ENCODE data around the gene OTOF. TPM values are rescaled to one million over a fixed set of nuclear protein-coding genes. Genes with fewer than 3 reads are reported as not detected.

The OTOF gene
- total RNA-seq, 1 experiment from 2014 or later = not detected

- no peaks in the 10 kb centered on the region for H4K20me1 ChIP-seq (ENCODE audit: insufficient read depth)
- no peaks in the 10 kb centered on the region for H3K9me2 ChIP-seq (ENCODE audit: insufficient read depth)
- ChIA-PET POLR2A (ENCODE audit: unreplicated experiment) (interaction anchor here (0.7 kb wide), 1 partner anchor 121 kb away, joined by 4 read pairs; no protein-coding TSS in a partner anchor), CTCF (interaction anchor here (0.6 to 1.2 kb wide), 2 partner anchors 10 to 111 kb away, joined by 3 to 7 read pairs; no protein-coding TSS in a partner anchor)
- no peak for DNase-seq
- peaks cover 18% of the 10 kb centered on the region for H3K9me3 ChIP-seq (ENCODE audit: insufficient read depth, low read depth)
- H3K36me3 ChIP-seq (ENCODE audit: low read depth) = no peaks in the 10 kb centered on the region
- intact Hi-C loops (cut with micrococcal nuclease; ENCODE audit: unreplicated experiment) = loop anchor here (5.0 to 10.0 kb wide), 2 partner anchors 122 to 224 kb away; partner anchors contain the start of genes ADGRF3, HADHA, HADHB and SELENOI
- peaks cover 3% of the 10 kb centered on the region; the same call in 1 of the 2 replicates for H3F3A ChIP-seq (ENCODE audit: insufficient read depth, low read depth)
- no peaks in the 10 kb centered on the region for H3K79me2 ChIP-seq (ENCODE audit: low read depth)
- no peak overlapping the region for H3K27ac ChIP-seq
- no peaks in the 10 kb centered on the region for H3K27me3 ChIP-seq (ENCODE audit: insufficient read depth, low read depth)
- no peak overlapping the region for H2AFZ ChIP-seq
- H3K4me1 ChIP-seq (replicated peaks; ENCODE audit: insufficient read depth) = peaks cover 13% of the 10 kb centered on the region; the same call in 1 of the 2 replicates
- BruUV-seq (replicated peaks) = no TSS peak
- TF ChIP-seq CTCF (conservative IDR thresholded peaks at IDR 0.05) = no peak
- TF ChIP-seq EZH2 (IDR thresholded peaks at IDR 0.05; ENCODE audit: low read depth) = no peak
- no peak overlapping the region for H3K4me2 ChIP-seq
- no peak overlapping the region for H3K4me3 ChIP-seq
These were observed 11.1 kb downstream of the OTOF start for GRCh38 chr2:26466662-26467310.

- intact Hi-C loops (cut with micrococcal nuclease; ENCODE audit: unreplicated experiment) = loop anchor here (5.0 to 10.0 kb wide), 2 partner anchors 121 to 224 kb away; partner anchors contain the start of genes ADGRF3, HADHA, HADHB and SELENOI
- Histone ChIP-seq H4K20me1 (ENCODE audit: insufficient read depth) (no peaks in the 10 kb centered on the region), H3K27ac (no peak overlapping the region), H3K4me1 (replicated peaks; ENCODE audit: insufficient read depth) (peaks cover 13% of the 10 kb centered on the region; the same call in 1 of the 2 replicates), H3K4me2 (no peak overlapping the region), H3F3A (ENCODE audit: insufficient read depth, low read depth) (no peaks in the 10 kb centered on the region), H3K27me3 (ENCODE audit: insufficient read depth, low read depth) (no peaks in the 10 kb centered on the region), H3K4me3 (no peak overlapping the region), H2AFZ (no peak overlapping the region), H3K9me2 (ENCODE audit: insufficient read depth) (no peaks in the 10 kb centered on the region), H3K79me2 (ENCODE audit: low read depth) (no peaks in the 10 kb centered on the region), H3K9me3 (ENCODE audit: insufficient read depth, low read depth) (peaks cover 18% of the 10 kb centered on the region), H3K36me3 (ENCODE audit: low read depth) (no peaks in the 10 kb centered on the region)
- ChIA-PET POLR2A (ENCODE audit: unreplicated experiment) (no interaction called here), CTCF (no interaction called here)
- BruUV-seq (replicated peaks) = no TSS peak
- TF ChIP-seq CTCF (conservative IDR thresholded peaks at IDR 0.05) = no peak
- no peak for TF ChIP-seq EZH2 (IDR thresholded peaks at IDR 0.05; ENCODE audit: low read depth)
- DNase-seq = no peak
These were observed 11.9 kb downstream of the OTOF start for GRCh38 chr2:26465981-26466471.

- H3F3A ChIP-seq (ENCODE audit: insufficient read depth, low read depth) = no peaks in the 10 kb centered on the region
- BruUV-seq (replicated peaks) = no TSS peak
- H2AFZ ChIP-seq = no peak overlapping the region
- ChIA-PET POLR2A (ENCODE audit: unreplicated experiment) (no interaction called here), CTCF (no interaction called here)
- H3K27me3 ChIP-seq (ENCODE audit: insufficient read depth, low read depth) = no peaks in the 10 kb centered on the region
- no peaks in the 10 kb centered on the region for H4K20me1 ChIP-seq (ENCODE audit: insufficient read depth)
- intact Hi-C loops (cut with micrococcal nuclease; ENCODE audit: unreplicated experiment) = loop anchor here (5.0 to 10.0 kb wide), 2 partner anchors 121 to 223 kb away; partner anchors contain the start of genes ADGRF3, HADHA, HADHB and SELENOI
- H3K27ac ChIP-seq = no peak overlapping the region
- H3K36me3 ChIP-seq (ENCODE audit: low read depth) = no peaks in the 10 kb centered on the region
- H3K9me2 ChIP-seq (ENCODE audit: insufficient read depth) = no peaks in the 10 kb centered on the region
- H3K4me2 ChIP-seq = no peak overlapping the region
- no peaks in the 10 kb centered on the region for H3K79me2 ChIP-seq (ENCODE audit: low read depth)
- no peak for DNase-seq
- H3K9me3 ChIP-seq (ENCODE audit: insufficient read depth, low read depth) = peaks cover 18% of the 10 kb centered on the region
- peaks cover 13% of the 10 kb centered on the region; the same call in 1 of the 2 replicates for H3K4me1 ChIP-seq (replicated peaks; ENCODE audit: insufficient read depth)
- H3K4me3 ChIP-seq = no peak overlapping the region
- no peak for TF ChIP-seq CTCF (conservative IDR thresholded peaks at IDR 0.05)
- TF ChIP-seq EZH2 (IDR thresholded peaks at IDR 0.05; ENCODE audit: low read depth) = no peak
These were observed 12.5 kb downstream of the OTOF start for GRCh38 chr2:26465266-26465925.

All from PC-9 (cell line).